NCI-H1105 (cell line): ENCODE results near the gene KCND3.
A peak's percentile ranks its signal among the peaks of the same experiment; 100 is the strongest.

Experiments
- DNase-seq: peaks from one replicate; lab custom pipeline; 2025; lab: John Stamatoyannopoulos, UW

KCND3 gene

GRCh38 chr1:111778066-111778465 lies 211.4 kb downstream of the KCND3 start:
- DNase-seq = no peak

- no peak for DNase-seq
These were observed 212.2 kb downstream of the KCND3 start for GRCh38 chr1:111777301-111777700.

GRCh38 chr1:111776861-111777260 lies 212.6 kb downstream of the KCND3 start:
- DNase-seq = no peak

GRCh38 chr1:111776391-111776790 lies 213.1 kb downstream of the KCND3 start:
- no peak for DNase-seq

GRCh38 chr1:111775966-111776365 lies 213.5 kb downstream of the KCND3 start:
- DNase-seq = no peak

- DNase-seq = no peak
These were observed 218.6 kb downstream of the KCND3 start for GRCh38 chr1:111770916-111771315.

- DNase-seq = peak; percentile 68
These were observed 219.8 kb downstream of the KCND3 start for GRCh38 chr1:111769517-111770146.

- no peak for DNase-seq
These were observed 220.8 kb downstream of the KCND3 start for GRCh38 chr1:111768625-111769024.

GRCh38 chr1:111768023-111768422 lies 221.4 kb downstream of the KCND3 start:
- no peak for DNase-seq

- no peak for DNase-seq
These were observed 227.1 kb downstream of the KCND3 start for GRCh38 chr1:111762332-111762731.

GRCh38 chr1:111761717-111762116 lies 227.8 kb downstream of the KCND3 start:
- DNase-seq = no peak

- no peak for DNase-seq
These were observed 231.1 kb downstream of the KCND3 start for GRCh38 chr1:111758373-111758772.

- no peak for DNase-seq
These were observed 233.3 kb downstream of the KCND3 start for GRCh38 chr1:111756124-111756513.

GRCh38 chr1:111755331-111756123 lies 233.9 kb downstream of the KCND3 start, which contains the start of gene DDX20:
TSS of gene DDX20 (plus strand) at chr1:111755901. CDS start at chr1:111755925, 24 bp downstream.
- DNase-seq = peak; percentile 97

GRCh38 chr1:111754984-111755330 lies 234.5 kb downstream of the KCND3 start:
- DNase-seq = peak; percentile 50

GRCh38 chr1:111751906-111752575 lies 237.4 kb downstream of the KCND3 start:
- DNase-seq = no peak

- DNase-seq = no peak
These were observed 238.6 kb downstream of the KCND3 start for GRCh38 chr1:111750856-111751255.

- DNase-seq = no peak
These were observed 239.8 kb downstream of the KCND3 start for GRCh38 chr1:111749628-111750027.

GRCh38 chr1:111747947-111748346 lies 241.5 kb downstream of the KCND3 start:
- DNase-seq = no peak

GRCh38 chr1:111747282-111747734 lies 242.2 kb downstream of the KCND3 start:
- DNase-seq = peak; percentile 19

- no peak for DNase-seq
These were observed 242.9 kb downstream of the KCND3 start for GRCh38 chr1:111746614-111746999.

- peak; percentile 19 for DNase-seq
These were observed 243.5 kb downstream of the KCND3 start for GRCh38 chr1:111745675-111746613.
